Brain microvascular endothelial cell (primary cell): ENCODE data around the gene USP44.

Experiments
- DNase-seq: peaks from one replicate; pipeline ENCODE4 v3.0.0-alpha.2; 2020
- H3K27ac ChIP-seq: fragments of 250-450 bp; sonication (Bioruptor Pico); 2 replicates; pipeline ENCODE4 v1.5.1; 2020; ENCODE audit warnings: mild to moderate bottlenecking, moderate library complexity
- H3K27me3 ChIP-seq: fragments of 250-450 bp; sonication (Bioruptor Pico); replicated peaks from 2 replicates; pipeline ENCODE4 v1.5.1; 2020; ENCODE audit warnings: mild to moderate bottlenecking
- H3K36me3 ChIP-seq: fragments of 250-450 bp; sonication (Bioruptor Pico); replicated peaks from 2 replicates; pipeline ENCODE4 v1.5.1; 2020; ENCODE audit warnings: mild to moderate bottlenecking
- H3K4me3 ChIP-seq: 2 replicates; pipeline ENCODE4 v1.5.1; 2011; ENCODE audit warnings: low read depth, mild to moderate bottlenecking, control low read depth, low read length, moderate library complexity
- CTCF ChIP-seq: IDR thresholded peaks from 2 replicates; pipeline ENCODE4 v1.5.1; 2011; ENCODE audit warnings: low read depth, mild to moderate bottlenecking, moderate library complexity, low read length, control low read depth, inconsistent platforms; ENCODE audit errors: missing control alignments
- in situ Hi-C: cut with HindIII; loops from 2 replicates; pipeline ENCODE4 v1.10.0; 2017; ENCODE audit warnings: low sequenced_read_pairs, low pct_ligation_motif_present

Gene USP44

GRCh38 chr12:95528431-95528830 is 22.8 kb downstream of the USP44 start:
- no peak overlapping the region for H3K27ac ChIP-seq
- in situ Hi-C loops: loop anchor here (25.0 kb wide), 1 partner anchor 191 kb away; no protein-coding TSS in a partner anchor
- TF ChIP-seq CTCF: no peak
- H3K36me3 ChIP-seq: no peaks in the 10 kb centered on the region
- H3K27me3 ChIP-seq: no peaks in the 10 kb centered on the region
- DNase-seq: no peak
- no peak overlapping the region for H3K4me3 ChIP-seq

GRCh38 chr12:95522692-95523091 is 28.6 kb downstream of the USP44 start:
- Histone ChIP-seq H3K36me3 (no peaks in the 10 kb centered on the region), H3K27ac (no peak overlapping the region), H3K27me3 (no peaks in the 10 kb centered on the region), H3K4me3 (no peak overlapping the region)
- in situ Hi-C loops: no loop called here
- DNase-seq: no peak
- TF ChIP-seq CTCF: no peak

- TF ChIP-seq CTCF: no peak
- in situ Hi-C loops: no loop called here
- Histone ChIP-seq H3K4me3 (no peak overlapping the region), H3K27me3 (no peaks in the 10 kb centered on the region), H3K27ac (no peak overlapping the region), H3K36me3 (no peaks in the 10 kb centered on the region)
- DNase-seq: no peak
Observed at GRCh38 chr12:95520816-95521215, 30.5 kb downstream of the USP44 start.

GRCh38 chr12:95518944-95519343 is 32.3 kb downstream of the USP44 start:
- Histone ChIP-seq H3K27ac (no peak overlapping the region), H3K36me3 (peaks cover 5% of the 10 kb centered on the region), H3K27me3 (no peaks in the 10 kb centered on the region), H3K4me3 (no peak overlapping the region)
- no peak for DNase-seq
- no peak for TF ChIP-seq CTCF
- in situ Hi-C loops: no loop called here

- no peak overlapping the region for H3K4me3 ChIP-seq
- TF ChIP-seq CTCF: no peak
- in situ Hi-C loops: no loop called here
- H3K27me3 ChIP-seq: no peaks in the 10 kb centered on the region
- no peak overlapping the region for H3K27ac ChIP-seq
- DNase-seq: no peak
- peaks cover 17% of the 10 kb centered on the region for H3K36me3 ChIP-seq
Observed at GRCh38 chr12:95517246-95517645, 34.0 kb downstream of the USP44 start.

- H3K27ac ChIP-seq: no peak overlapping the region
- no peaks in the 10 kb centered on the region for H3K27me3 ChIP-seq
- H3K36me3 ChIP-seq: peaks cover 22% of the 10 kb centered on the region
- no peak for DNase-seq
- TF ChIP-seq CTCF: no peak
- no peak overlapping the region for H3K4me3 ChIP-seq
- in situ Hi-C loops: no loop called here
Observed at GRCh38 chr12:95516757-95517156, 34.5 kb downstream of the USP44 start.
